Measurements from ENCODE around the gene MRPL33.

DNA sequence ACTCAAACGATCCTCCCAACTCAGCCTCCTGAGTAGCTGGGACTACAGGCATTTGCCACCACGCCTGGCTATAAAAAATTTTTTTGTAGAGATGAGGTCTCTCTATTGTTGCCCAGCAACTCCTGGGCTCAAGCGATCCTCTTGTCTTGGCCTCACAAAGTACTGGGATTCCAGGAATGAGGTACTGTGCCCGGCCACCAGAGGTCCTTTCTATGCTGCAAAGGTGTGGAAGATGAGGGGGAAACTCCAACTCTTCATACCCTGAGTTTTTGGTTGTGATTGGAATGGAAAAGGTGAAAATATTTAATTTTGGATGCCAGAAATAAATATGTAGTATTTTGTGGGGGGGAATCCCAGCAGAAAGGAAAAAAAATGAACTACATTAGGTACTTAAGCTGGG is 36.0 kb downstream of the MRPL33 start:
- TF ChIP-seq, protein P1, sequence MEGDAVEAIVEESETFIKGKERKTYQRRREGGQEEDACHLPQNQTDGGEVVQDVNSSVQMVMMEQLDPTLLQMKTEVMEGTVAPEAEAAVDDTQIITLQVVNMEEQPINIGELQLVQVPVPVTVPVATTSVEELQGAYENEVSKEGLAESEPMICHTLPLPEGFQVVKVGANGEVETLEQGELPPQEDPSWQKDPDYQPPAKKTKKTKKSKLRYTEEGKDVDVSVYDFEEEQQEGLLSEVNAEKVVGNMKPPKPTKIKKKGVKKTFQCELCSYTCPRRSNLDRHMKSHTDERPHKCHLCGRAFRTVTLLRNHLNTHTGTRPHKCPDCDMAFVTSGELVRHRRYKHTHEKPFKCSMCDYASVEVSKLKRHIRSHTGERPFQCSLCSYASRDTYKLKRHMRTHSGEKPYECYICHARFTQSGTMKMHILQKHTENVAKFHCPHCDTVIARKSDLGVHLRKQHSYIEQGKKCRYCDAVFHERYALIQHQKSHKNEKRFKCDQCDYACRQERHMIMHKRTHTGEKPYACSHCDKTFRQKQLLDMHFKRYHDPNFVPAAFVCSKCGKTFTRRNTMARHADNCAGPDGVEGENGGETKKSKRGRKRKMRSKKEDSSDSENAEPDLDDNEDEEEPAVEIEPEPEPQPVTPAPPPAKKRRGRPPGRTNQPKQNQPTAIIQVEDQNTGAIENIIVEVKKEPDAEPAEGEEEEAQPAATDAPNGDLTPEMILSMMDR (conservative IDR thresholded peaks at IDR 0.05), result peak; percentile 66
- no peak for TF ChIP-seq EZH2 (IDR thresholded peaks at IDR 0.05; ENCODE audit: low read depth)
